D721Med (cell line): ENCODE measurements around the gene GAREM1.
"Not testable (repeated sequence)": the region's sequence is repeated elsewhere in the genome, so short reads cannot be mapped to it uniquely, and the experiment has no call there.

Experiments
- DNase-seq: peaks from one replicate; pipeline ENCODE4 v3.0.0; 2011; ENCODE audit warnings: low spot score; ENCODE audit not compliant: insufficient read length
- FAIRE-seq: peaks from 2 replicates; lab custom pipeline; 2011; peaks lifted over from hg19 to GRCh38; lab: Jason Lieb, UNC
- CTCF ChIP-seq: IDR thresholded peaks from 2 replicates; pipeline ENCODE4 v1.5.1; 2012; ENCODE audit warnings: mild to moderate bottlenecking, control low read depth; ENCODE audit not compliant: insufficient read depth; ENCODE audit errors: missing control alignments

Gene GAREM1

DNA sequence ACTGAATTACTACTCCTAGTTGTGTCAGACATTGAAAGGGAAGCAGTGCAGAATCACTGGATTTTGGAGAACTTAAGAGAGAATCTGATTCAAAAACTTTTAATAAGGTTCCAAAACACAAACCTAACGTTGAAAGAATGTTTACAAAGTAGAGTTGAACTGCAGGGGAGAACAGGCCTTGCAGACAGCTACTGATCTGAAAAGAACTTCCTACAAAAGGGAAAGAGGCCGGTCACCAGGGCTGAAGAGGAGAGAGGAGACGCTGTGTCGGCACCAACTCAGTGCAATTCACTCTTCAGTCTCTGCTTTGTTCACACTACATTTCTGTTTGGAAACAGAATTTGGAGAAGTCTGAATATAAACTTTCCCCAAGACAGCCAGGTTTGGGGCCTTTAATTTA is 124.0 kb downstream of the GAREM1 start:
- no peak for TF ChIP-seq CTCF
- FAIRE-seq (peak; percentile 21), DNase-seq (no peak)

GRCh38 chr18:32343634-32344033 is 127.0 kb downstream of the GAREM1 start:
- FAIRE-seq (peak; percentile 32), DNase-seq (no peak)
- no peak for TF ChIP-seq CTCF

- not testable (repeated sequence) for FAIRE-seq, DNase-seq
Measured at GRCh38 chr18:32341112-32341511, 129.6 kb downstream of the GAREM1 start.

GRCh38 chr18:32339045-32339444 is 131.6 kb downstream of the GAREM1 start:
- no peak for TF ChIP-seq CTCF
- DNase-seq (no peak), FAIRE-seq (no peak)

- DNase-seq (no peak), FAIRE-seq (peak; percentile 60)
- TF ChIP-seq CTCF = no peak
Measured at GRCh38 chr18:32337821-32338220, 132.9 kb downstream of the GAREM1 start.

GRCh38 chr18:32337347-32337746 is 133.3 kb downstream of the GAREM1 start:
- DNase-seq (no peak), FAIRE-seq (peak; percentile 87)
- TF ChIP-seq CTCF = no peak

GRCh38 chr18:32335228-32335627 is 135.5 kb downstream of the GAREM1 start:
- no peak for TF ChIP-seq CTCF
- no peak for DNase-seq
- no peak for FAIRE-seq

- no peak for FAIRE-seq
- no peak for TF ChIP-seq CTCF
- DNase-seq = no peak
Measured at GRCh38 chr18:32333781-32334180, 136.9 kb downstream of the GAREM1 start.
